Gastroesophageal sphincter (tissue), 4 donors: Measurements from ENCODE around the gene UGT2B15. TPM values are rescaled to one million over a fixed set of nuclear protein-coding genes. Genes with fewer than 3 reads are reported as not detected.
"Not testable (repeated sequence)": the region's sequence is repeated elsewhere in the genome, so short reads cannot be mapped to it uniquely, and the experiment has no call there.

Source experiments
- ATAC-seq: fragments of 150-250 bp; one replicate; pipeline ENCODE4 v1.9.1; 2016; ENCODE audit warnings: mild to moderate bottlenecking, moderate library complexity
- H3K27ac ChIP-seq, 4 donors: fragments of 200-600 bp; sonication (generic) in 3 of 4; 1 replicate in 3 of 4; 2 replicates in 1 of 4; pipeline ENCODE4 v1.5.1; 2016 to 2019
- H3K27me3 ChIP-seq: fragments of 200-600 bp; sonication (generic); one replicate; pipeline ENCODE4 v1.5.1; 2019
- H3K36me3 ChIP-seq, 2 donors: fragments of 200-600 bp; sonication (generic); one replicate each; pipeline ENCODE4 v1.5.1; 2019; ENCODE audit warnings: control low read depth in 1 of 2
- H3K4me1 ChIP-seq, 3 donors: fragments of 200-600 bp; sonication (generic); 1 replicate in 2 of 3; 2 replicates in 1 of 3; pipeline ENCODE4 v1.5.1; 2016 to 2019; ENCODE audit warnings: control low read depth in 2 of 3
- H3K4me3 ChIP-seq, 2 donors: fragments of 200-600 bp; sonication (generic); one replicate each; pipeline ENCODE4 v1.5.1; 2019; ENCODE audit warnings: mild to moderate bottlenecking in 1 of 2, moderate library complexity in 1 of 2
- H3K9me3 ChIP-seq, 3 donors: fragments of 200-600 bp; sonication (generic); one replicate each; pipeline ENCODE4 v1.5.1; 2017 to 2019; ENCODE audit warnings: control low read depth in 2 of 3
- EP300 ChIP-seq: sonication (generic); formaldehyde crosslinking; IDR thresholded peaks from one replicate; pipeline ENCODE4 v1.6.1; 2017; ENCODE audit warnings: antibody characterized with exemption, mild to moderate bottlenecking
- POLR2A ChIP-seq, 2 donors: fragments of 450-650 bp; IDR thresholded peaks; one replicate each; pipeline ENCODE4 v1.6.1; 2017; ENCODE audit warnings: antibody characterized with exemption in 2 of 2, mild to moderate bottlenecking in 2 of 2, moderate library complexity in 1 of 2
- POLR2AphosphoS5 ChIP-seq: sonication (generic); formaldehyde crosslinking; IDR thresholded peaks from one replicate; pipeline ENCODE4 v1.6.1; 2017; ENCODE audit warnings: antibody characterized with exemption
- WGBS, 2 donors: methylation state at CpG; one replicate each; pipeline ENCODE4 v1.1.5; 2018; ENCODE audit warnings: low coverage in 1 of 2; 5-methylcytosine and 5-hydroxymethylcytosine counted together
- total RNA-seq, 4 donors: library from RNA; depleted of rRNA; stranded (reverse); fragments of >200 nt; gene quantifications; one replicate each; pipeline ENCODE4 v1.1.0, GENCODE V29; 2016
- TF ChIP-seq, protein P1 (sequence below), 4 experiments: fragments of 200-600 bp in 2 of 4; fragments of 450-650 bp in 2 of 4; sonication (generic) in 1 of 4; IDR thresholded peaks; one replicate each; pipeline ENCODE4 v1.5.1; 2017 to 2019; ENCODE audit warnings: antibody characterized with exemption in 4 of 4, mild to moderate bottlenecking in 2 of 4, moderate library complexity in 2 of 4

Gene UGT2B15
- total RNA-seq, 4 donors from 2014 or later: not detected

DNA sequence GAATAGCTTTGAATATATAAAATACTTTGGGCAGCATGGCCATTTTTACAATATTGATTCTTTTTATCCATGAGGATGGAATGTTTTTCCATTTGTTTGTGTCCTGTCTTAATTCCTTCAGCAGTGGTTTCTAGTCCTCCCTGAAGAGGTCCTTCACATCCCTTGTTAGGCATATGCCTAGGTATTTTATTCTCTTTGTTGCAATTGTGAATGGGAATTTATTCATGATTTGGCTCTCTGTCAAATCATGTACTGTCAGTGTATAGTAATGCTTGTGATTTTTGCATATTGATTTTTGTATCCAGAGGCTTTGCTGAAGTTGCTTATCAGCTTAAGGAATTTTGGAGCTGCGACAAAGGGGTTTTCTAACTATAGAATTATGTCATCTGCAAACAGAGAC lies 18.5 kb downstream of the UGT2B15 start:
- ATAC-seq: no peak
- Histone ChIP-seq H3K9me3 (no peaks in the 10 kb centered on the region), H3K27me3 (no peaks in the 10 kb centered on the region), H3K4me1 (no peaks in the 10 kb centered on the region), H3K27ac (no peak overlapping the region), H3K36me3 (no peaks in the 10 kb centered on the region), H3K4me3 (no peak overlapping the region)
- 65 to 71% methylated on average over 1 of the region's 1 CpG for WGBS, 2 donors
- TF ChIP-seq, protein P1, sequence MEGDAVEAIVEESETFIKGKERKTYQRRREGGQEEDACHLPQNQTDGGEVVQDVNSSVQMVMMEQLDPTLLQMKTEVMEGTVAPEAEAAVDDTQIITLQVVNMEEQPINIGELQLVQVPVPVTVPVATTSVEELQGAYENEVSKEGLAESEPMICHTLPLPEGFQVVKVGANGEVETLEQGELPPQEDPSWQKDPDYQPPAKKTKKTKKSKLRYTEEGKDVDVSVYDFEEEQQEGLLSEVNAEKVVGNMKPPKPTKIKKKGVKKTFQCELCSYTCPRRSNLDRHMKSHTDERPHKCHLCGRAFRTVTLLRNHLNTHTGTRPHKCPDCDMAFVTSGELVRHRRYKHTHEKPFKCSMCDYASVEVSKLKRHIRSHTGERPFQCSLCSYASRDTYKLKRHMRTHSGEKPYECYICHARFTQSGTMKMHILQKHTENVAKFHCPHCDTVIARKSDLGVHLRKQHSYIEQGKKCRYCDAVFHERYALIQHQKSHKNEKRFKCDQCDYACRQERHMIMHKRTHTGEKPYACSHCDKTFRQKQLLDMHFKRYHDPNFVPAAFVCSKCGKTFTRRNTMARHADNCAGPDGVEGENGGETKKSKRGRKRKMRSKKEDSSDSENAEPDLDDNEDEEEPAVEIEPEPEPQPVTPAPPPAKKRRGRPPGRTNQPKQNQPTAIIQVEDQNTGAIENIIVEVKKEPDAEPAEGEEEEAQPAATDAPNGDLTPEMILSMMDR (IDR thresholded peaks at IDR 0.05): no peak
- TF ChIP-seq POLR2AphosphoS5 (no peak), EP300 (no peak), POLR2A (IDR thresholded peaks at IDR 0.05) (no peak)

DNA sequence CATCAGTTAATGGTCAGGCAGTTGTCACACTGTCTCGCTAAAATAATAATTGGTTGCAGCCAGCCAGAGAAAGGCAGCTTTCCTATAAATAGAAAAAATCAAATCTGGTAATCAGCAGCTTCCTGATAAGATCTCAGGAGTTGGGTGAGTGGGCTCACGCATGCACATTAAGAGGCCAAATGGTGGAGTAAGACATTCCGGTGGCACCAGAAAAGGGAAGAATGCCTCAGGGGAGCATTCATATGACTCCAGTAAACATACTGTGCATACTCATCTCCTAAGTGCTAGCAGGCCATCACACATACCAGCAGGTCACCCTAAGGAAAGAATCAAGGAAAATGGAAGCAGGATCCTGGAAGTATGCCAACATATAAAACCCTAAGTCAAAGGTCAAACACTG lies 40.1 kb downstream of the UGT2B15 start:
- Histone ChIP-seq H3K9me3 (no peaks in the 10 kb centered on the region), H3K4me3 (no peak overlapping the region), H3K27ac (no peak overlapping the region), H3K27me3 (no peaks in the 10 kb centered on the region), H3K36me3 (no peaks in the 10 kb centered on the region), H3K4me1 (no peaks in the 10 kb centered on the region)
- 64 to 85% methylated on average over 3 of the region's 3 CpGs for WGBS, 2 donors
- no peak for TF ChIP-seq POLR2A (IDR thresholded peaks at IDR 0.05)
- TF ChIP-seq POLR2AphosphoS5: no peak
- TF ChIP-seq EP300: no peak
- TF ChIP-seq, protein P1 (IDR thresholded peaks at IDR 0.05): no peak
- ATAC-seq: no peak

DNA sequence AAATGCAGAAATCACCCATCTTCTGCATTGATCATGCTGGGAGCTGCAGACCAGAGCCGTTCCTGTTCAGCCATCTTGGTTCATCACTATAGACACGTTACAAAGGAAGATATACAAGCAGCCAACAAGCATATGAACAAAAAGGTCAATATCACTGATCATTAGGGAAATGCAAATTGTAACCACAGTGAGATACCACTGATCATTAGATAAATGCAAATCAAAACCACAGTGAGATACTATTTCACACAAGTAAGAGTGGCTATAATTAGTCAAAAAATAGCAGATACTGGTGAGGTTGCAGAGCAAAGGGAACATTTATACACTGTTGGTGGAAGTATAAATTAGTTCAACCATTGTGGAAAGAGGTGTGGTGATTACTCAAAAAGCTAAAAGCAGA lies 47.7 kb downstream of the UGT2B15 start:
- H3K9me3 ChIP-seq, H3K36me3 ChIP-seq, H3K4me1 ChIP-seq, ATAC-seq, H3K27ac ChIP-seq, H3K27me3 ChIP-seq, H3K4me3 ChIP-seq: not testable (repeated sequence)
- 67% methylated on average over 2 of the region's 2 CpGs; no CpG with 5 or more reads in 1 of the 2 donors for WGBS, 2 donors

DNA sequence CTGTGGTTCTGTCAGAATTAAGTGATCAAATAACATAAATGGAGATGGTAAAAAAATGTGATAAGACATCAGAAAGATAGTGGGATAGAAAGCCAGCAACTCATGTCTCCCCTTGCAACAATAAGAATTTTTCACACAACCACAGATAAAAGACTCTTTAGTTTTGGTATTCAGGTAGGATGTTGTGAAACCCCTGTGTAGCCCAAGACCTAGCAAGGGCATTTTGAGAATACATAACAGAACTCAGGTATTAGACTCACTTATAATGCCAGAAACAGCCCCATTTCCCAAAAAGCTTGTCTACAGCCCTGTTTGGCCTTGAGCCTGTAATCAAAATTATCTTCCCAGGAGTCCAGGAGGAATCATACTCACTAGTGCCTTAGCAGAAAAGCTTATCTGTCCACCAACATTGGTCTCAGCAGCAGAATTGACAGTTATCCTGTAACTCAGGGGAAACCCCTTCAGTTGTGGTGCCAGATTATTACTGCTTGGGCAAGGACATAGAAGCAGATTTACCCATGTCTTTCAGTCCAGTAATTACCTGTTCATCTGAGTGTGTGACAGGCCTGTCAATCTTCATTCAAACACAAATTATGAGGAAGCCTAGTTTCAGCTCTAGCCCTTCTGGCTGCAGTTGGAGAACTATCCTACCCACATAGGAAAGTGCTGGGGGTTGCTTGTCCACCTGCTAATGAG lies 53.3 kb downstream of the UGT2B15 start:
- H3K36me3 ChIP-seq: no peaks in the 10 kb centered on the region
- H3K27ac ChIP-seq: no peak overlapping the region
- ATAC-seq: no peak
- TF ChIP-seq, protein P1 (IDR thresholded peaks at IDR 0.05): no peak
- TF ChIP-seq POLR2A (IDR thresholded peaks at IDR 0.05) (no peak), EP300 (no peak), POLR2AphosphoS5 (no peak)
- no peaks in the 10 kb centered on the region for H3K27me3 ChIP-seq
- H3K4me1 ChIP-seq: no peaks in the 10 kb centered on the region
- H3K9me3 ChIP-seq: no peaks in the 10 kb centered on the region
- H3K4me3 ChIP-seq: no peak overlapping the region

DNA sequence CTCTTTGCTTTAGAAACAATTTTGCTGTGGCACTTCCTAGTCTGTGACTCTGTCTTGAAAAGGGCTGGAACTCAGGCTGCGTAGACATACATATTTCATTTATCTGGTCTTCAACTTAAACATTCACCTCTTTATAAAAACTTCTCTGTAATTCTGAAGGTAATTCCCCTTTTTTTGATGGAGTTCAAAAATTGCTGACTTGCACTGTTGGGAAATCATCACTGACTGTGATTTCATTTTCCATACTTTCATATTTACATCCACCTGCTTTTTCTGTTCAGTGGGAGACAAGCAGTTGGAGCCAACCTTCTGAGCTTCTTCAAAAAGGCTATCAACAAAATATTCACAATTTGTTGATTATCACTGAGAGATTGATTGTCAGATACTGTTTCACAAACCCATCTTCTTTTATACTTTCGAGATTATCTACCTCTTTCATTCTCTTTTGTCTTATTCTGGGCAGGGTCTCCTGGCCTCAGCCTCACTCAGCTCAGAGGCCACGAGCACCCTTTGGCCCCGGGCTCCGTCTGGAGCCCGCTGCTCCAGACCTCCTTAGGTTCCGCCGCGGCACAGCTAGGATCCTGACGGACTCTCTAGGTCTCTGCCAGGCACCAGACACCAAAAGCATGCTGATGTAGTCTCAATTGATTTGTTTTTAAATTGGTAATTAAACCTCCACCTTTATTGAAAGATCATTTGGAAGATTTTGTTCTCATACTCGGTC lies 54.6 kb downstream of the UGT2B15 start:
- Histone ChIP-seq H3K27ac (no peak overlapping the region), H3K27me3 (no peaks in the 10 kb centered on the region), H3K4me3 (no peak overlapping the region), H3K9me3 (no peaks in the 10 kb centered on the region), H3K36me3 (no peaks in the 10 kb centered on the region), H3K4me1 (no peaks in the 10 kb centered on the region)
- TF ChIP-seq, protein P1 (IDR thresholded peaks at IDR 0.05): no peak
- no peak for TF ChIP-seq POLR2A (IDR thresholded peaks at IDR 0.05)
- no peak for TF ChIP-seq EP300
- TF ChIP-seq POLR2AphosphoS5: no peak
- no peak for ATAC-seq
- WGBS, 2 donors: 74 to 100% methylated on average over 1 to 6 of the region's 11 CpGs
